DND-41 (cell line): ENCODE data around the gene FGF11.

ENCODE experiments used
- EZH2 ChIP-seq: IDR thresholded peaks from 3 replicates; pipeline ENCODE4 v1.6.1; 2012; ENCODE audit warnings: borderline replicate concordance, low read depth, mild to moderate bottlenecking, moderate library complexity, low read length, inconsistent platforms; ENCODE audit not compliant: severe bottlenecking
- TF ChIP-seq, protein P1 (sequence below): IDR thresholded peaks from 2 replicates; pipeline ENCODE4 v1.5.1; 2012; ENCODE audit warnings: borderline replicate concordance, low read length, moderate library complexity, mild to moderate bottlenecking; ENCODE audit not compliant: poor library complexity, severe bottlenecking; ENCODE audit errors: extremely low read depth

GRCh38 chr17:7417056-7417655 lies 22.2 kb upstream of the FGF11 start:
- TF ChIP-seq EZH2: no peak
- TF ChIP-seq, protein P1, sequence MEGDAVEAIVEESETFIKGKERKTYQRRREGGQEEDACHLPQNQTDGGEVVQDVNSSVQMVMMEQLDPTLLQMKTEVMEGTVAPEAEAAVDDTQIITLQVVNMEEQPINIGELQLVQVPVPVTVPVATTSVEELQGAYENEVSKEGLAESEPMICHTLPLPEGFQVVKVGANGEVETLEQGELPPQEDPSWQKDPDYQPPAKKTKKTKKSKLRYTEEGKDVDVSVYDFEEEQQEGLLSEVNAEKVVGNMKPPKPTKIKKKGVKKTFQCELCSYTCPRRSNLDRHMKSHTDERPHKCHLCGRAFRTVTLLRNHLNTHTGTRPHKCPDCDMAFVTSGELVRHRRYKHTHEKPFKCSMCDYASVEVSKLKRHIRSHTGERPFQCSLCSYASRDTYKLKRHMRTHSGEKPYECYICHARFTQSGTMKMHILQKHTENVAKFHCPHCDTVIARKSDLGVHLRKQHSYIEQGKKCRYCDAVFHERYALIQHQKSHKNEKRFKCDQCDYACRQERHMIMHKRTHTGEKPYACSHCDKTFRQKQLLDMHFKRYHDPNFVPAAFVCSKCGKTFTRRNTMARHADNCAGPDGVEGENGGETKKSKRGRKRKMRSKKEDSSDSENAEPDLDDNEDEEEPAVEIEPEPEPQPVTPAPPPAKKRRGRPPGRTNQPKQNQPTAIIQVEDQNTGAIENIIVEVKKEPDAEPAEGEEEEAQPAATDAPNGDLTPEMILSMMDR: no peak
